Endothelial cell of hepatic sinusoid (primary cell): Measurements from ENCODE around the gene MRTFA.

Experiments used
- in situ Hi-C: cut with HindIII; loops from 2 replicates; pipeline ENCODE4 v1.10.0; 2017; ENCODE audit warnings: low sequenced_read_pairs

MRTFA gene

GRCh38 chr22:40418366-40419201 lies 217.9 kb downstream of the MRTFA start:
- in situ Hi-C loops, result no loop called here

- in situ Hi-C loops, result no loop called here
Observed at GRCh38 chr22:40417881-40418280, 218.6 kb downstream of the MRTFA start.

- in situ Hi-C loops, result no loop called here
Observed at GRCh38 chr22:40417041-40417440, 219.5 kb downstream of the MRTFA start.

GRCh38 chr22:40416636-40417035 lies 219.9 kb downstream of the MRTFA start:
- in situ Hi-C loops, result no loop called here

- in situ Hi-C loops, result no loop called here
Observed at GRCh38 chr22:40416267-40416570, 220.3 kb downstream of the MRTFA start.

- in situ Hi-C loops, result no loop called here
Observed at GRCh38 chr22:40415531-40416266, 220.8 kb downstream of the MRTFA start.

- in situ Hi-C loops, result no loop called here
Observed at GRCh38 chr22:40414838-40415505, 221.5 kb downstream of the MRTFA start.

GRCh38 chr22:40414311-40414710 lies 222.2 kb downstream of the MRTFA start:
- in situ Hi-C loops, result no loop called here

- in situ Hi-C loops, result no loop called here
Observed at GRCh38 chr22:40413873-40414272, 222.6 kb downstream of the MRTFA start.

GRCh38 chr22:40412441-40412840 lies 224.1 kb downstream of the MRTFA start:
- in situ Hi-C loops, result no loop called here

- in situ Hi-C loops, result no loop called here
Observed at GRCh38 chr22:40411506-40411861, 225.0 kb downstream of the MRTFA start.

GRCh38 chr22:40410731-40411505 lies 225.6 kb downstream of the MRTFA start:
- in situ Hi-C loops, result no loop called here

GRCh38 chr22:40410272-40410671 lies 226.2 kb downstream of the MRTFA start:
- in situ Hi-C loops, result no loop called here

- in situ Hi-C loops, result no loop called here
Observed at GRCh38 chr22:40409613-40410113, 226.9 kb downstream of the MRTFA start.

- in situ Hi-C loops, result no loop called here
Observed at GRCh38 chr22:40408718-40409612, 227.6 kb downstream of the MRTFA start.

GRCh38 chr22:40407831-40408717 lies 228.4 kb downstream of the MRTFA start:
- in situ Hi-C loops, result no loop called here

GRCh38 chr22:40407021-40407761 lies 229.3 kb downstream of the MRTFA start:
- in situ Hi-C loops, result no loop called here
